Esophagus mucosa (tissue), 1 donor: ENCODE data around the gene SPOP. TPM values are rescaled to one million over a fixed set of nuclear protein-coding genes. Genes with fewer than 3 reads are reported as not detected.
"Not testable (repeated sequence)": the region's sequence is repeated elsewhere in the genome, so short reads cannot be mapped to it uniquely, and the experiment has no call there.

Experiments
- ATAC-seq: fragments of 200-7000 bp; cut with Tn5 transposase; one replicate; pipeline ENCODE4 v1.9.1; 2020
- total RNA-seq: library from RNA; stranded (reverse); gene quantifications from one replicate; pipeline ENCODE4 v1.2.4, GENCODE V29; 2023
- donor health status: DM: yes; HTN: yes; CAD: no.

SPOP gene
- total RNA-seq: 27.9 TPM

- peak; percentile 100 for ATAC-seq
These were observed at the start of gene SPOP for GRCh38 chr17:49677933-49678847. Gene SPOP (minus strand): TSS chr17:49678097. CDS start chr17:49622810, 55,287 bp downstream.

DNA sequence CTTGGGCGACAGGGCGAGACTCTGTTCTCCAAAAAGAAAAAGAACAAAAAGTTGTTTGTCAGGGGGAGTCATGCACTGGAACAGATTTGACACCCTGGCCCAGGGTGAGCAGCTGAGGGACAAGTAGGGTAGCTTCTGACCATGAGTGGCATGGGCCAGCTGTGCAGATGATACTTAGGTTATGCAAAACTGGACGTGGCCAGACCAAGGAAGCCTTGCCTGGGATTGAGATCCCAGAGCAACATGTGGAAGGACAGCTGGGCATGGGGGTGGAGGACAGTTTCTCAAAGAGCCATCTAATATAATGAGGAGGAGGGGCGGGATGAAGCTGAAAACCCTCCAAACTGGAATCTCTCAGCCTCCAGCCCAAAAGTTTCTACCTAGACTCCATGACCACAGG lies 49.5 kb upstream of the SPOP start:
- no peak for ATAC-seq

GRCh38 chr17:49725452-49726130 lies 47.7 kb upstream of the SPOP start:
- no peak for ATAC-seq

DNA sequence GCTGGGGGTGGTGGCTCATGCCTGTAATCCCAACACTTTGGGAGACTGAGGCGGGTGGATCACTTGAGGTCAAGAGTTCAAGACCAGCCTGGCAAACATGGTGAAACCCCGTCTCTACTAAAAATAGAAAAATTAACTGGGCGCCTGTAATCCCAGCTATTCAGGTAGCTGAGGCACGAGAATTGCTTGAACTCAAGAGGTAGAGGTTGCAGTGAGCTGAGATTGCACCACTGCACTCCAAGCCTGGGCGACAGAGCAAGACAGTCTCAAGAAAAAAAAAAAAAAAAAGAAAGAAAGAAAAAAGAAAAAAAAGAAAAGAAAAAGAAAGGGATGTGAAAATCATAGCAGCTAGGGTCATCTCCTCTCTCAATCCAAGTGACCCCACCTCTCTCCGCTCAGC lies 46.7 kb upstream of the SPOP start:
- ATAC-seq: not testable (repeated sequence)

- no peak for ATAC-seq
These were observed 45.5 kb upstream of the SPOP start for GRCh38 chr17:49723423-49723822.

DNA sequence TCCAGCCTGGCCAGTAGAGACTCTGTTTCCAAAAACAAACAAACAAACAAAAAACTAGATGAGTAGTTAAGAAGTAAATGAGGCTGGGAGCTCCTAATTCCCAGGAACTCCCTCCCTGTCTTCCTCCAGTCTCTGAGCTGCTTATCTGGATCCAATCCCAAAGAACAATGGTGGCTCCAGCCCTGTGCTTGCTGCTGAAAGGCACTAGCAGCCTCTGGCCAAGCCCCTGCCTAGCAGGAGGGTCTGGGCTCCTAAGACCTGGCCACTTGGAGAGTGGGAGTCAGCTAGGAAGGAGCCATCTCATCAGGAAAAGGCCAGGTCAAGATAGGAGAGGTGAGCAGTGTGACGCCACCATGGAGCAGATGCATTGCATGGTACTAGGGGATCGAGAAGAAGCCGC lies 44.2 kb upstream of the SPOP start:
- ATAC-seq: no peak

GRCh38 chr17:49717371-49717861 lies 39.5 kb upstream of the SPOP start:
- ATAC-seq: no peak

DNA sequence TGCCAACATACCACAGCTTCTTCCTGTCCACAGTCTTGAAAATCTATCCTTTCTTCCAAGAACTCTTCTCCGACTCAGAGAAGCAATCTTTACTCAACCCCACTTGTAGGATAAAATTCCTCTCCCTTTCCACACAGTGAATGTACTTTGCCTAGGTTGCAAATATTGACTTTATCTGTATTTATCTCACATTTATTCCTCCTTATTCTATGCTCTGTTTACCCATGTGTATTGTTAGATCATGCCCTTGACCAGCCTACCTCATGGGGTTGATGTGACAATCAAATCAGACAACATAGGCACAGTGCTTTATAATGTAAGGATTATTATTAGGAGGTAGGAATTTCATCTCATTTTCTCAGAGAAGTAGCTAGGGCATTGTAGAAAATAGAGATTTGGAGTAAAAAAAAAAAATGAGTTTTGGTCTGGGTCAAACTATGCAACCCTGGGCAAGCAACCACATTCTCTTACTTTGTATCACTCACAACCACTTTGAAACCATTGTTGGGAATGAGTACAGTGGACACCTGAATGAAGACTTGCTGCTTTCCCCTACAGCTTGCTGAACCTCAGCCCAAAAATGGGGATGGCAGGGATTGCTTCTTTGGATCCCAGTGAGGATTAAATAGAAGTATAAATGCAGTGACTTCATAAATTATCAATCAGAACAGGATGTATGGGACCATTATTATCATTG lies 38.9 kb upstream of the SPOP start:
- ATAC-seq: no peak

- ATAC-seq: no peak
These were observed 37.9 kb upstream of the SPOP start for GRCh38 chr17:49715717-49716279.

DNA sequence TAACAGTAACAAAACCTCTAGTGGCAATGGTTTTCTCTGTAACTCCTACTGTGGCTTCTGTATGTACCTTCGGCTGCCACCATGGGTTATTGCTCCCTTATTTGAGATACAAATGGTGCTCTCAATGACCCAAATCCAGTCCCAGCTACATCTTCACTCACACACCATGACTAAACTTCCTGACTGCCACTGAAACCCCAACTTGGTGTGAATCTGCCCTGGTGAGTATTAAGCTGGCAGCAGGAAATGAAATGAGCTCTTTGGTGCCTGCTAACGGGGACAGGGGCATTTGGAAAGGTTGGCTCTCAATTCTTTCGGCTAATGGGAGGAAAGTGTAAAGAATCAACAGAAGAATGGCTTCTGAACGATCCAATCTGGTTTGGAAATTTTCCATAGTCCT lies 37.3 kb upstream of the SPOP start:
- ATAC-seq: no peak

DNA sequence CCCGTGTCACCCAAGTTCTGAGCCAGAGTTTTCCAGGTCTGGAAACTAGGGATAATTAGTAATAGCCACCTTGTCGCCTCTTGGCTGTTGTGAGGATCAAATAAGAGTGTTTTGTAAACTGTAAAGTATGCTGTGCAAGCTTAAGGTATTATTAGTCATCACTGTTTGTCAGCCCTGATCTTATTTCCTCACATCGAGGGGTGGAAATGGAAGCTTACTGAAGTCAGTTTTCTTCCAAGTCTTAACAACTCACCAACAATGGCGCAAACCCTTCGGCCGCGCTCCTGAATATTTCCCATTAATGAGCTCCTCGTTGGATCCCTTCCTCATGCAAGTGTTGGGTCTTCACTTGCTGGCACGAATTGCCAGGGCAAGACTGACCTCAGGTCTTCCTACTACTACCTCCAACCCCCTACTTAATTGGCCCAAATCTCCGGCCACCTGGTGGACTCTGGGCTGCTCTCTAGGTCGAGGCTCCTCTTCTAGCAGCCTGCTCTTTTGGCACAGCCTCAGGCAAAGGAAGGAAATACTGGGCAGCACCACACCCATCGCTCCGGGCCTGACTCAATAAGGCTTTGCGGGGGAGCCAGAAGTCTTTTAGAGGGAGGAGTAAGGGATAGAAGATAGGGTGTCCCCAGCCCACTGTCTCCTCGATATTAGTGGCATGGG lies 30.8 kb upstream of the SPOP start:
- ATAC-seq: peak; percentile 19

- ATAC-seq: peak; percentile 99
These were observed 30.0 kb upstream of the SPOP start, which contains the start of gene SLC35B1 for GRCh38 chr17:49707608-49708514. Gene SLC35B1 (minus strand): TSS chr17:49707964. CDS start chr17:49707833, 131 bp downstream.

- no peak for ATAC-seq
These were observed 29.3 kb upstream of the SPOP start for GRCh38 chr17:49707246-49707607.

DNA sequence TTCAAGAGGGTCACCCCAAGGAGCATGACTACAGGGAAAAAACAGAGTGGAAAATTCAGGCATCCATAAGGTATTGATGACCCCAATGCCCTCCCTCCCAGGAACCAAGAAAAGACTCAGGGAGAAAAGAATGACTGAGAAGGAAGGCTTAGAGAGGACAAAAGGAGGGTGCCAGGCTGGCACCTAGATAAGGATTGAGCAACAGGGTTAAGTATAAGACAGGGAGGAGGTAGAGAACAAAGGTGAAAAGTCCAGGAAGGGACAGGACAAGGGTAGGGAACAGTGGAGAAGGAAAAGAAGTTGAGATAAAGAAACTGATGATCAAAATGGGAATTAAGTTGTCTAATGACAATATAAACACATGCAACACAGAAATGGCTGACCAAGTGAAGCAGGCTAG lies 27.4 kb upstream of the SPOP start:
- no peak for ATAC-seq

DNA sequence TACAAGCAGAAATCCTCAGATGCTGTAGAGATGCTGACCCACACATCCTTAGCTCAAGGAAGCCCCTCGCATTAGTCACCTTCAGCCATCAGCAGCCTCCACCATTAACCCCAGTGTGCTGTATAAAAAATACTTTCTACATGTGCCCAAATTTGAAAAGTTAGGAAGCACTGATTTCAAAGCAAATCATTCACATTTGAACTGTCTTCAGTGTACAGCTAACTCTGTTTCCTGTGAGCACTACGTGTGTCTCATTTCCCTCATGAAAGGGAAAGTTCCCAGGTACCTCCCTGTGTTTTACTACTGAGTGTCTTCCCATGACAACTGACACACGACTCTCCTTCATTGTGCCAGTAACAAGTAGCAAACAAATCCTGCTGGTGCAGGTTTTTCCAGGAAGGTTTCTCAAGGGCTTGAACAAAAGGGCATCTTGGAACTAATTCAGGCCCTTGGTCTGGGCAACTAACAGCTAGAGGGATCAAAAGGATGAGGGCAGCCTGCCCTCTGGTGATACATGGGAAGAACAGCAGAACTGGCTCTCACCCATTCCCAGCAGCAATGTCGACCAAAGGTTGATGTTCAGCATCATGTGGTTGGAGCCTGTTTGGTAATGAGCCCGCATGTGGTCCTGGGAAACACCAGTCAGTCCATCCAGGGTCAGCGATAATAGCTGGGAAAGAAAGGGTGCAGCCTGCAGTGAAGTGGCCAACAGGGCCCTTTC lies 25.8 kb upstream of the SPOP start:
- peak; percentile 40 for ATAC-seq

GRCh38 chr17:49700960-49701359 lies 23.1 kb upstream of the SPOP start:
- ATAC-seq: no peak

- no peak for ATAC-seq
These were observed 22.2 kb upstream of the SPOP start for GRCh38 chr17:49699966-49700575.

GRCh38 chr17:49698005-49698404 lies 20.1 kb upstream of the SPOP start:
- ATAC-seq: no peak

- peak; percentile 24 for ATAC-seq
These were observed 18.4 kb upstream of the SPOP start for GRCh38 chr17:49696233-49696761.
